KMS-11 (cell line): ENCODE results near the gene FOXO1.

ENCODE experiments used
- H2AFZ ChIP-seq: fragments of 200-600 bp; sonication (generic); 2 replicates; pipeline ENCODE4 v1.6.1; 2016; ENCODE audit warnings: antibody characterized with exemption, mixed run types, low read depth
- H3K27ac ChIP-seq: fragments of 200-600 bp; sonication (generic); 2 replicates; pipeline ENCODE4 v1.6.1; 2016; ENCODE audit warnings: mild to moderate bottlenecking, mixed run types
- H3K27me3 ChIP-seq: fragments of 200-600 bp; sonication (generic); 2 replicates; pipeline ENCODE4 v1.6.1; 2017; ENCODE audit warnings: mild to moderate bottlenecking, low read depth, mixed run types, moderate library complexity; ENCODE audit not compliant: insufficient read depth
- H3K36me3 ChIP-seq: fragments of 200-600 bp; sonication (generic); 2 replicates; pipeline ENCODE4 v1.6.1; 2017; ENCODE audit warnings: mild to moderate bottlenecking, mixed run types; ENCODE audit not compliant: insufficient read depth
- H3K4me1 ChIP-seq: fragments of 200-600 bp; sonication (generic); 2 replicates; pipeline ENCODE4 v1.6.1; 2016; ENCODE audit warnings: mild to moderate bottlenecking, low read depth, mixed run types; ENCODE audit not compliant: poor library complexity, severe bottlenecking
- H3K4me2 ChIP-seq: fragments of 200-600 bp; sonication (generic); 2 replicates; pipeline ENCODE4 v1.7.0; 2016; ENCODE audit warnings: mild to moderate bottlenecking, mixed run types
- H3K4me3 ChIP-seq: fragments of 200-600 bp; sonication (generic); IDR thresholded peaks from 2 replicates; pipeline ENCODE4 v1.6.1; 2017; ENCODE audit warnings: low read depth, low read length, mixed read lengths; ENCODE audit not compliant: insufficient read depth
- H3K79me2 ChIP-seq: fragments of 200-600 bp; sonication (generic); 2 replicates; pipeline ENCODE4 v1.6.1; 2016; ENCODE audit warnings: low read depth, mixed run types; ENCODE audit not compliant: insufficient read depth
- H3K9ac ChIP-seq: fragments of 200-600 bp; sonication (generic); 2 replicates; pipeline ENCODE4 v1.6.1; 2016; ENCODE audit warnings: mild to moderate bottlenecking, mixed run types
- H4K20me1 ChIP-seq: fragments of 200-600 bp; sonication (generic); 2 replicates; pipeline ENCODE4 v1.6.1; 2016; ENCODE audit warnings: mild to moderate bottlenecking, mixed run types; ENCODE audit not compliant: insufficient read depth
- CTCF ChIP-seq: fragments of 200-600 bp; sonication (generic); conservative IDR thresholded peaks from 2 replicates; pipeline ENCODE4 v1.6.1; 2017; ENCODE audit warnings: low read depth, mild to moderate bottlenecking, antibody characterized with exemption, low read length, moderate library complexity, mixed read lengths

Gene FOXO1

GRCh38 chr13:40552895-40553294 is 113.5 kb downstream of the FOXO1 start:
- Histone ChIP-seq H2AFZ (no peak overlapping the region), H3K36me3 (no peaks in the 10 kb centered on the region), H3K27ac (no peak overlapping the region), H3K4me3 (no peak overlapping the region), H4K20me1 (no peaks in the 10 kb centered on the region), H3K27me3 (no peaks in the 10 kb centered on the region), H3K79me2 (no peaks in the 10 kb centered on the region), H3K4me1 (no peaks in the 10 kb centered on the region), H3K4me2 (no peak overlapping the region), H3K9ac (no peak overlapping the region)
- no peak for TF ChIP-seq CTCF

- no peaks in the 10 kb centered on the region for H3K4me1 ChIP-seq
- no peak overlapping the region for H3K4me3 ChIP-seq
- H4K20me1 ChIP-seq, result no peaks in the 10 kb centered on the region
- no peak overlapping the region for H2AFZ ChIP-seq
- H3K9ac ChIP-seq, result no peak overlapping the region
- H3K4me2 ChIP-seq, result no peak overlapping the region
- H3K79me2 ChIP-seq, result no peaks in the 10 kb centered on the region
- TF ChIP-seq CTCF, result no peak
- H3K36me3 ChIP-seq, result no peaks in the 10 kb centered on the region
- no peaks in the 10 kb centered on the region for H3K27me3 ChIP-seq
- H3K27ac ChIP-seq, result no peak overlapping the region
Measured at GRCh38 chr13:40550130-40550529, 116.3 kb downstream of the FOXO1 start.

- no peaks in the 10 kb centered on the region for H3K36me3 ChIP-seq
- no peaks in the 10 kb centered on the region for H3K79me2 ChIP-seq
- H3K4me1 ChIP-seq, result no peaks in the 10 kb centered on the region
- no peak overlapping the region for H2AFZ ChIP-seq
- no peak overlapping the region for H3K4me2 ChIP-seq
- TF ChIP-seq CTCF, result no peak
- H3K4me3 ChIP-seq, result no peak overlapping the region
- H4K20me1 ChIP-seq, result no peaks in the 10 kb centered on the region
- H3K9ac ChIP-seq, result no peak overlapping the region
- no peak overlapping the region for H3K27ac ChIP-seq
- H3K27me3 ChIP-seq, result no peaks in the 10 kb centered on the region
Measured at GRCh38 chr13:40549500-40550094, 116.8 kb downstream of the FOXO1 start.

- Histone ChIP-seq H3K4me1 (no peaks in the 10 kb centered on the region), H3K9ac (no peak overlapping the region), H3K4me3 (no peak overlapping the region), H3K79me2 (no peaks in the 10 kb centered on the region), H4K20me1 (no peaks in the 10 kb centered on the region), H3K36me3 (no peaks in the 10 kb centered on the region), H3K27ac (no peak overlapping the region), H3K27me3 (no peaks in the 10 kb centered on the region), H3K4me2 (no peak overlapping the region), H2AFZ (no peak overlapping the region)
- no peak for TF ChIP-seq CTCF
Measured at GRCh38 chr13:40547591-40548315, 118.7 kb downstream of the FOXO1 start.
